HG03565 (cell line): Measurements from ENCODE around the gene SLC2A2.

ENCODE experiments used
- ATAC-seq: cut with Tn5 transposase; IDR thresholded peaks from one replicate; pipeline ENCODE4 v1.9.1; 2021; ENCODE audit warnings: mild to moderate bottlenecking, moderate library complexity; ENCODE audit not compliant: unreplicated experiment

SLC2A2 gene

GRCh38 chr3:171026597-171027293 lies at the start of gene SLC2A2:
Gene SLC2A2, minus strand, starts transcription at chr3:171026720. Its CDS starts 50 bp downstream, at chr3:171026670.
- no peak for ATAC-seq

- ATAC-seq = no peak
Observed at GRCh38 chr3:171072432-171072831, 45.9 kb upstream of the SLC2A2 start.

- ATAC-seq = no peak
Observed at GRCh38 chr3:171068658-171069057, 42.1 kb upstream of the SLC2A2 start.

- ATAC-seq = no peak
Observed at GRCh38 chr3:171066206-171066605, 39.7 kb upstream of the SLC2A2 start.

GRCh38 chr3:171065732-171066131 lies 39.2 kb upstream of the SLC2A2 start:
- ATAC-seq = no peak

GRCh38 chr3:171064461-171064860 lies 37.9 kb upstream of the SLC2A2 start:
- no peak for ATAC-seq

- ATAC-seq = no peak
Observed at GRCh38 chr3:171061749-171062148, 35.2 kb upstream of the SLC2A2 start.

GRCh38 chr3:171059978-171060377 lies 33.5 kb upstream of the SLC2A2 start:
- ATAC-seq = no peak

GRCh38 chr3:171058873-171059603 lies 32.5 kb upstream of the SLC2A2 start:
- ATAC-seq = no peak

- no peak for ATAC-seq
Observed at GRCh38 chr3:171058058-171058457, 31.5 kb upstream of the SLC2A2 start.

- no peak for ATAC-seq
Observed at GRCh38 chr3:171057072-171057471, 30.6 kb upstream of the SLC2A2 start.

GRCh38 chr3:171056528-171056927 lies 30.0 kb upstream of the SLC2A2 start:
- no peak for ATAC-seq

- no peak for ATAC-seq
Observed at GRCh38 chr3:171055336-171056178, 29.0 kb upstream of the SLC2A2 start.

GRCh38 chr3:171054921-171055320 lies 28.4 kb upstream of the SLC2A2 start:
- no peak for ATAC-seq

GRCh38 chr3:171054231-171054630 lies 27.7 kb upstream of the SLC2A2 start:
- ATAC-seq = no peak

- ATAC-seq = peak; percentile 93
Observed at GRCh38 chr3:171049861-171050444, 23.4 kb upstream of the SLC2A2 start.

- no peak for ATAC-seq
Observed at GRCh38 chr3:171046760-171047159, 20.2 kb upstream of the SLC2A2 start.

GRCh38 chr3:171044835-171045793 lies 18.6 kb upstream of the SLC2A2 start:
- no peak for ATAC-seq

- no peak for ATAC-seq
Observed at GRCh38 chr3:171044384-171044783, 17.9 kb upstream of the SLC2A2 start.

- ATAC-seq = no peak
Observed at GRCh38 chr3:171039674-171040073, 13.2 kb upstream of the SLC2A2 start.
